ENCODE data around the gene TFCP2L1. TPM values are rescaled to one million over a fixed set of nuclear protein-coding genes. Genes with fewer than 3 reads are reported as not detected.

The TFCP2L1 gene
- total RNA-seq, 1 experiment from 2014 or later, result 1.8 TPM

DNA sequence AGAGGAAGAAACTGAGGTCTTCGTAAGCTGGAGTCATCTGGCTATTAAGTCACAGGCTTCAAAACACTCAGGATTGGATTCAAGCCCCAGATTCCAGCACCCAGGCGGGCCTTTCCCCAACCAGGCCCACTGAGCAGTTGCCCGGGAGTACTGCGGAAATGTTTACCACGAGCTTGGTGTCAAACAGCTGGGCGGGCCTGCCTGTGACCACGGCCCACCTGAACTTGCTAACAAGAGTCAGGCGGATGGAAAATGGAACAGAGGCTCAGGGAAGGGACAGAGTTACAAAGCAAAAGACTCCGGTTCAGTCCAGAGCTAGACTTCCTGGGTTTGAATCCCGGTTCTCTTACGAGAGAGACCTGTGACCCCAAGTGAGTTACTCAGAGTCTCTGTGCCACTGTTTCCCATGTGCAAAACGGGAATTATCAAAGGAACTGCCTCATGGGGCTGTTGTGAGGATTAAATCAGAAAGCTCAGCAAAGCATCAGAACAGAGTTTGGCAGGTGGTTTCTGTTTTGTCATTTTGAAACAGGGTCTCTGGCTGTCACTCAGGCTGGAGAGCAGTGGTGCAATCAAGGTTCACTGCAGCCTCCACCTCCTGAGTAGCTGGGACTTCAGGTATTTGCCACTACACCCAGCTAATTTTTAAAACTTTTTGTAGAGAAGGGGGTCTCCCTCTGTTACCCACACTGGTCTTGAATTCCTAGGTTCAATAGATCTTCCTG lies 49.0 kb upstream of the TFCP2L1 start:
- Histone ChIP-seq H3K9ac (ENCODE audit: extremely low read depth, insufficient read length, low read length) (no peak overlapping the region), H3K56ac (ENCODE audit: insufficient read length, low read depth, low read length) (no peak overlapping the region), H2BK20ac (ENCODE audit: low read depth, low read length, poor library complexity, severe bottlenecking) (no peak overlapping the region), H3K4me1 (ENCODE audit: insufficient read depth, low read length) (0 out of 2 replicates have a peak, but pooled peaks cover 4% of the 10 kb centered on the region), H3K23me2 (ENCODE audit: insufficient read length, low read depth, low read length, poor library complexity, severe bottlenecking) (no peaks in the 10 kb centered on the region), H3K27ac (ENCODE audit: insufficient read length, low read depth, low read length) (no peak overlapping the region), H3K9me3 (ENCODE audit: control insufficient read depth, low read depth, low read length) (no peaks in the 10 kb centered on the region), H3K79me2 (ENCODE audit: insufficient read depth, low read length) (no peaks in the 10 kb centered on the region), H2BK12ac (ENCODE audit: insufficient read length, low read depth, low read length) (no peak overlapping the region), H3K4me2 (ENCODE audit: insufficient read depth, insufficient read length, low read length) (no peak overlapping the region), H2BK5ac (ENCODE audit: insufficient read length, low read length) (no peak overlapping the region), H3K14ac (ENCODE audit: insufficient read depth, low read length) (no peak overlapping the region), H2BK120ac (ENCODE audit: low read depth, low read length, poor library complexity, severe bottlenecking) (no peak overlapping the region), H4K8ac (replicated peaks; ENCODE audit: insufficient read length, low read depth, low read length) (no peak overlapping the region), H3K18ac (ENCODE audit: insufficient read length, low read depth, low read length) (no peak overlapping the region), H2BK15ac (ENCODE audit: low read depth, low read length) (no peak overlapping the region), H4K5ac (ENCODE audit: insufficient read length, low read depth, low read length) (no peak overlapping the region), H3T11ph (ENCODE audit: low read length) (no peak overlapping the region), H4K20me1 (ENCODE audit: control insufficient read depth, insufficient read depth, insufficient read length) (no peaks in the 10 kb centered on the region), H2AFZ (ENCODE audit: low read length) (no peak overlapping the region), H3K23ac (ENCODE audit: insufficient read length, low read depth, low read length) (no peak overlapping the region), H3K27me3 (ENCODE audit: insufficient read depth, low read length) (no peaks in the 10 kb centered on the region), H3K4ac (ENCODE audit: low read depth, low read length) (no peak overlapping the region), H3K79me1 (ENCODE audit: insufficient read depth, low read depth, low read length, poor library complexity, severe bottlenecking) (no peaks in the 10 kb centered on the region), H2AK5ac (ENCODE audit: insufficient read length, low read length) (no peak overlapping the region), H4K91ac (ENCODE audit: insufficient read length, low read depth, low read length) (no peak overlapping the region)
- Mint-ChIP-seq H3K4me1 (peaks cover 29 to 33% of the 10 kb centered on the region in 2 experiments), H3K9me3 (no peaks in the 10 kb centered on the region; a peak in 1 of 5 replicates), H3K4me3 (no peak overlapping the region), H3K27me3 (ENCODE audit: low read depth) (peaks cover 5% of the 10 kb centered on the region; the same call in 1 of the 2 replicates), H3K27ac (no peak overlapping the region; a peak in 1 of 7 replicates), H3K36me3 (ENCODE audit: insufficient read depth in 1 of 3, low read depth in 3 of 3) (peaks cover 0 to 3% (median 0%) of the 10 kb centered on the region in 3 experiments; a peak in 4 of 7 replicates)
- TF ChIP-seq, protein P1, sequence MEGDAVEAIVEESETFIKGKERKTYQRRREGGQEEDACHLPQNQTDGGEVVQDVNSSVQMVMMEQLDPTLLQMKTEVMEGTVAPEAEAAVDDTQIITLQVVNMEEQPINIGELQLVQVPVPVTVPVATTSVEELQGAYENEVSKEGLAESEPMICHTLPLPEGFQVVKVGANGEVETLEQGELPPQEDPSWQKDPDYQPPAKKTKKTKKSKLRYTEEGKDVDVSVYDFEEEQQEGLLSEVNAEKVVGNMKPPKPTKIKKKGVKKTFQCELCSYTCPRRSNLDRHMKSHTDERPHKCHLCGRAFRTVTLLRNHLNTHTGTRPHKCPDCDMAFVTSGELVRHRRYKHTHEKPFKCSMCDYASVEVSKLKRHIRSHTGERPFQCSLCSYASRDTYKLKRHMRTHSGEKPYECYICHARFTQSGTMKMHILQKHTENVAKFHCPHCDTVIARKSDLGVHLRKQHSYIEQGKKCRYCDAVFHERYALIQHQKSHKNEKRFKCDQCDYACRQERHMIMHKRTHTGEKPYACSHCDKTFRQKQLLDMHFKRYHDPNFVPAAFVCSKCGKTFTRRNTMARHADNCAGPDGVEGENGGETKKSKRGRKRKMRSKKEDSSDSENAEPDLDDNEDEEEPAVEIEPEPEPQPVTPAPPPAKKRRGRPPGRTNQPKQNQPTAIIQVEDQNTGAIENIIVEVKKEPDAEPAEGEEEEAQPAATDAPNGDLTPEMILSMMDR (conservative IDR thresholded peaks at IDR 0.05), result no peak
- DNase-seq, result no peak
- no CpG with 5 or more reads among the region's 12 CpGs for WGBS (ENCODE audit: extremely low coverage, insufficient read length, low lambda C conversion rate)

Data from H9 (cell line).